Naive B cell (primary cell): ENCODE results near the gene BICC1. TPM values are rescaled to one million over a fixed set of nuclear protein-coding genes. Genes with fewer than 3 reads are reported as not detected.
A peak's percentile ranks its signal among the peaks of the same experiment; 100 is the strongest.

Experiments
- ATAC-seq, 2 donors: fragments of 150-1000 bp; cut with Tn5 transposase; 2 replicates each; pipeline ENCODE4 v1.10.0; 2021; ENCODE audit warnings: low read depth in 2 of 2, mild to moderate bottlenecking in 2 of 2, moderate library complexity in 2 of 2
- DNase-seq: peaks from one replicate; pipeline ENCODE4 v3.0.0; 2022
- H3K27ac Mint-ChIP-seq, 6 donors: one replicate each; pipeline ENCODE4 v1.8.0; 2020 to 2022; ENCODE audit warnings: mild to moderate bottlenecking in 6 of 6, mixed read lengths in 6 of 6, moderate library complexity in 5 of 6, inconsistent platforms in 2 of 6
- H3K27me3 Mint-ChIP-seq, 3 donors: one replicate each; pipeline ENCODE4 v1.8.0; 2021 to 2022; ENCODE audit warnings: mixed read lengths in 3 of 3, mild to moderate bottlenecking in 1 of 3
- H3K36me3 Mint-ChIP-seq, 2 donors: one replicate each; pipeline ENCODE4 v1.8.0; 2020 to 2022; ENCODE audit warnings: mixed read lengths in 2 of 2, inconsistent platforms in 1 of 2, mild to moderate bottlenecking in 1 of 2
- H3K4me1 Mint-ChIP-seq, 3 donors: one replicate each; pipeline ENCODE4 v1.8.0; 2020 to 2022; ENCODE audit warnings: mixed read lengths in 3 of 3, inconsistent platforms in 1 of 3, mild to moderate bottlenecking in 1 of 3, moderate library complexity in 1 of 3
- H3K4me3 Mint-ChIP-seq, 8 donors: one replicate each; pipeline ENCODE4 v1.8.0; 2020 to 2022; ENCODE audit warnings: mild to moderate bottlenecking in 8 of 8, mixed read lengths in 8 of 8, moderate library complexity in 8 of 8, inconsistent platforms in 2 of 8
- H3K9me3 Mint-ChIP-seq, 7 donors: one replicate each; pipeline ENCODE4 v1.8.0; 2020 to 2022; ENCODE audit warnings: mixed read lengths in 7 of 7, mild to moderate bottlenecking in 5 of 7, inconsistent platforms in 2 of 7, moderate library complexity in 1 of 7
- polyA plus RNA-seq, 6 donors: library from polyadenylated mRNA; unstranded; fragments of 300-500 nt; fragmentation: Illumina TruSeq; gene quantifications; one replicate each; pipeline ENCODE4 v1.2.3, GENCODE V29; 2021; ENCODE audit warnings: low read depth in 6 of 6

Gene BICC1
- polyA plus RNA-seq, 6 donors from 2014 or later, result not detected

GRCh38 chr10:58727633-58728032 lies 215.0 kb downstream of the BICC1 start:
- DNase-seq (no peak), ATAC-seq (no peak)
- no peak overlapping the region for H3K4me3 Mint-ChIP-seq
- peaks cover 4 to 18% (median 10%) of the 10 kb centered on the region in 7 donors for H3K9me3 Mint-ChIP-seq
- no peak overlapping the region for H3K27ac Mint-ChIP-seq
- no peaks in the 10 kb centered on the region for H3K4me1 Mint-ChIP-seq
- peaks cover 0 to 6% (median 0%) of the 10 kb centered on the region in 3 donors for H3K27me3 Mint-ChIP-seq
- no peaks in the 10 kb centered on the region for H3K36me3 Mint-ChIP-seq

- ATAC-seq, result no peak
- peaks cover 0 to 6% (median 0%) of the 10 kb centered on the region in 3 donors for H3K27me3 Mint-ChIP-seq
- no peak overlapping the region for H3K4me3 Mint-ChIP-seq
- H3K27ac Mint-ChIP-seq, result no peak overlapping the region
- peaks cover 4 to 18% (median 10%) of the 10 kb centered on the region in 7 donors for H3K9me3 Mint-ChIP-seq
- H3K4me1 Mint-ChIP-seq, result no peaks in the 10 kb centered on the region
- H3K36me3 Mint-ChIP-seq, result no peaks in the 10 kb centered on the region
- no peak for DNase-seq
These were observed 218.6 kb downstream of the BICC1 start for GRCh38 chr10:58731276-58731675.

DNA sequence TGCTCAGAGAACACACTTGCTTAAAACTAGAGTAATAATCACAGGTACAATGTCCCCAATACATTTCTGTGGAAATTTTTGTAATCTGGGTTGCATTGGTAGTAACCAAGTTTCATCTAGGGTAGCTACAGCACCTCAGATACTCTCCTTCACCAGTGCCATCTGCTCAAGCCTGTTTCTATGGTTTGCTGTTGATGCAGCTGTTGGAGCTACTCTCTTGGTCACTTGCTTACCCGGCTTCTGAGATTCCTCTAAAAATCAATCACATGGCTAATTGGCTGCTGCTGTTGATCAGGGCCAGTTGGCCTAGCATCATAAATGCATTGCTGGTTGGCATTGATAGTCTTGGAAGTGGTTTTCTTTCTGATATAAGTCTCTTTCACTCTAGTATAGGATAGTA lies 220.8 kb downstream of the BICC1 start:
- Mint-ChIP-seq H3K27ac (no peak overlapping the region), H3K27me3 (no peaks in the 10 kb centered on the region), H3K36me3 (no peaks in the 10 kb centered on the region), H3K4me1 (no peaks in the 10 kb centered on the region), H3K4me3 (peak overlapping the region in 1 of 8 donors; percentile 35), H3K9me3 (peaks cover 4 to 18% (median 11%) of the 10 kb centered on the region in 7 donors)
- ATAC-seq (no peak), DNase-seq (no peak)

DNA sequence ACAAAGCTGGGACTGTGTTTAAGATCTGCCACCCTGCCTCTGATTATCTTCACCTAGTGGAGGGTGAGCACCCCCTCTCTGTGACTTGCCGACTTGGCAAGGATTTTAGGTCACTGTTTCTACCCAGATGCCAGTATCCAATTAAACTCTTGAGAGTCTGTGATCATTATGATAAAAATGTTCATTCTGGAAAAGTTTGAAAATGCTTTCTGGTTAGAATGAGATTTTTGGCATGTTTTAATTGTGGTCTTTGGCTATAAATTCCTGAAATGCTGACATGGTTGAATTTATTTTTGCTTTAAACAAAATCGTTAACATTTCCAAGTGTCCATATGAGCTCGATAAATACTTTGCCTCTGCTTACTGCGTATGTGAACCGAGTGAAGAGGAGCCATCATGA lies 221.4 kb downstream of the BICC1 start:
- ATAC-seq (no peak), DNase-seq (no peak)
- Mint-ChIP-seq H3K36me3 (no peaks in the 10 kb centered on the region), H3K27ac (no peak overlapping the region), H3K27me3 (no peaks in the 10 kb centered on the region), H3K9me3 (peaks cover 4 to 18% (median 11%) of the 10 kb centered on the region in 7 donors), H3K4me1 (no peaks in the 10 kb centered on the region), H3K4me3 (no peak overlapping the region)

DNA sequence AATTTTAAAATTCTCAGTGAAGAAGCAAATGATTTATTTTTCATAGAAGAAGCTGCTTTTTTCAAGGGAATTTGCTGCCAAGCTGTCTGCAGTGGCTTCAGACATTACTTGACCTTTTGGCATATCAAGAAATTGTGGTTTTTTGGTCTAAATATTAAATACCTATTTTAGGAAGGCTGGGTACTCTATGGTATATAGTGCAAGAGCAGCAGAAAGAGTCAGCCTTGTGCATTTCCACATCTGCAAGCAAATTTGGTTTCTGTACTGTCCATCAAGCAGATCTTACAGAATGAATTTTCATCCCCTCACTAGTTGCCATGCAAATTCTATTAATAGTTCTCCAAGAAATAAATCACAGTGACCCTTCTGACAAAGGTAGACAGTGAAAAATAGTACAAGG lies 222.0 kb downstream of the BICC1 start:
- Mint-ChIP-seq H3K36me3 (no peaks in the 10 kb centered on the region), H3K27me3 (no peaks in the 10 kb centered on the region), H3K9me3 (peaks cover 4 to 16% (median 11%) of the 10 kb centered on the region in 7 donors), H3K4me3 (no peak overlapping the region), H3K27ac (no peak overlapping the region), H3K4me1 (no peaks in the 10 kb centered on the region)
- no peak for ATAC-seq
- no peak for DNase-seq

- no peak overlapping the region for H3K27ac Mint-ChIP-seq
- no peaks in the 10 kb centered on the region for H3K4me1 Mint-ChIP-seq
- ATAC-seq (no peak), DNase-seq (no peak)
- H3K4me3 Mint-ChIP-seq, result no peak overlapping the region
- peaks cover 4 to 12% (median 8%) of the 10 kb centered on the region in 7 donors for H3K9me3 Mint-ChIP-seq
- H3K27me3 Mint-ChIP-seq, result no peaks in the 10 kb centered on the region
- no peaks in the 10 kb centered on the region for H3K36me3 Mint-ChIP-seq
These were observed 222.4 kb downstream of the BICC1 start for GRCh38 chr10:58735087-58735486.

DNA sequence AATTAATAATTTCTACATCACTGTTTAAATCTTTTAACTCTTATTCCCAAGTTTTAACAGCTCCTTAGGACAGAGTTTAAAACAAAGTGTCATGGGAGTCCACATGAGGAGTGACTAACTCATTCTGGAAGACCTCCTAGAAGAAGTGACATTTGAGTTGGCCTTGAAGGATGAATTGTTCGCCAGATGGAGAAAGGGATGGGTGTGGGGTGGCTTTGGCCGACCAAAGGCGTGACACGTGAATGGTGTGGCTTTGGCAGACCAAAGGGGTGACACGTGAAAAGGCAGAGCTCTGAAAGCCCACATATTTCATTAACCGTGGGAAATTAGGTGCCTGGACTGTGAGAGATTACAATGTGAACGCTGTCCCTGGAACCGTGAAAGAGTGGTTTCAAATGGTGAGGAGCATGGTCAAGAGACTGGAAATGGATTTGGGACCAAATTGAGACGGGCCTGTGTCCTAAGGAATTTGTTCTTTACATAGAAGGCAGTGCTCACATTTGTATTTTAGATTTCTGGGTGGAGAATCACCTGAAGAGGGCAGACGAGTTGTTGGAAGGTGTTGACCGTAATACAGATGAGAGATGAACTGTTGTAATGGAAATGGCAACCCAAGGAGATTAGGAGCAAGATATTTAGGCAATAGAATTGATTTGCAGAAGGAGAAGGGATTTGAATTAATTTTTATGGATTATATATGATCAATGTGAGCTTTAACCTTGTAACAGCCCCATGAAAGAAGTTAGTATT lies 228.1 kb downstream of the BICC1 start:
- Mint-ChIP-seq H3K9me3 (peaks cover 0 to 5% (median 0%) of the 10 kb centered on the region in 7 donors), H3K4me3 (no peak overlapping the region), H3K36me3 (no peaks in the 10 kb centered on the region), H3K27me3 (no peaks in the 10 kb centered on the region), H3K4me1 (no peaks in the 10 kb centered on the region), H3K27ac (no peak overlapping the region)
- ATAC-seq, result no peak
- DNase-seq, result no peak

GRCh38 chr10:58741673-58742072 lies 229.0 kb downstream of the BICC1 start:
- H3K4me1 Mint-ChIP-seq, result no peaks in the 10 kb centered on the region
- DNase-seq (no peak), ATAC-seq (no peak)
- H3K4me3 Mint-ChIP-seq, result no peak overlapping the region
- no peaks in the 10 kb centered on the region for H3K36me3 Mint-ChIP-seq
- H3K27me3 Mint-ChIP-seq, result no peaks in the 10 kb centered on the region
- no peak overlapping the region for H3K27ac Mint-ChIP-seq
- peaks cover 0 to 5% (median 0%) of the 10 kb centered on the region in 7 donors for H3K9me3 Mint-ChIP-seq

GRCh38 chr10:58742141-58742540 lies 229.5 kb downstream of the BICC1 start:
- H3K4me1 Mint-ChIP-seq, result no peaks in the 10 kb centered on the region
- ATAC-seq (no peak), DNase-seq (no peak)
- no peak overlapping the region for H3K4me3 Mint-ChIP-seq
- peaks cover 0 to 5% (median 0%) of the 10 kb centered on the region in 7 donors for H3K9me3 Mint-ChIP-seq
- H3K36me3 Mint-ChIP-seq, result no peaks in the 10 kb centered on the region
- H3K27ac Mint-ChIP-seq, result no peak overlapping the region
- H3K27me3 Mint-ChIP-seq, result no peaks in the 10 kb centered on the region

- H3K9me3 Mint-ChIP-seq, result peaks cover 0 to 5% (median 0%) of the 10 kb centered on the region in 7 donors
- DNase-seq (no peak), ATAC-seq (no peak)
- H3K36me3 Mint-ChIP-seq, result no peaks in the 10 kb centered on the region
- no peak overlapping the region for H3K27ac Mint-ChIP-seq
- no peaks in the 10 kb centered on the region for H3K4me1 Mint-ChIP-seq
- H3K4me3 Mint-ChIP-seq, result no peak overlapping the region
- H3K27me3 Mint-ChIP-seq, result no peaks in the 10 kb centered on the region
These were observed 230.9 kb downstream of the BICC1 start for GRCh38 chr10:58743466-58744115.

DNA sequence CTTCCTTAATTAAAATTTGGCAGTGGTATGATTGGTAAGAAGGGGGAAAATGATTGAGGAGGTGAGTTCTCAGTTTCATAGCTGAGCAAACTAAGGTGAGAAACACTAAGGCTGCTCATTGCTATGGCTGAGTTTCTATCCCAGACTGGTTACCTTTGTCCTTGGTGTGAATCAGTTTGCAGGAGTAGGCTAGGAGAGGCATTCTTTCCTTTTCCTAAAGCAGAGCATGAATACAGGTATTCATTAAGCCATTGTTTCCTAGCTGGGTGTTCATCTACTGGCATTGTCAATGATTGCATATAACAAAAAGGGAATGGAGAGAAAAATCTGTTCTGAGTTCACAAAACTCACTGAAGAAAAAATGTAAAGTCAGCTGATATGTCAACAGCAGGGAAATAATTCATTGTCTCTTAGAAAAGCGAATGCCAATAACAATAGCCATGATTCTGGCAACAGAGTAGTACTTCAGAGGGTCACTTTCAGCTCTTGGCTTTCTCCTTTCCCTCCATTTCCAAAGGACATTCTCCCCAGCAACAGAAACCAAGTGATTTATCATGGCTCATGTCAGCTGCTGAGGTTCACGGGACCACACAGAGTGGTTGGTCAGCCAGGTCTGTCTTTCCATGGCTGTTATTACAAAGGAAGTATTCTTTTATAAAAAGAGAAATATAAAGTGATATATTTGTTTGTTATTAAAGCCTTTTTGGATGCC lies 234.0 kb downstream of the BICC1 start:
- ATAC-seq (no peak), DNase-seq (no peak)
- H3K27ac Mint-ChIP-seq, result no peak overlapping the region
- no peaks in the 10 kb centered on the region for H3K4me1 Mint-ChIP-seq
- H3K36me3 Mint-ChIP-seq, result no peaks in the 10 kb centered on the region
- H3K27me3 Mint-ChIP-seq, result no peaks in the 10 kb centered on the region
- H3K4me3 Mint-ChIP-seq, result no peak overlapping the region
- H3K9me3 Mint-ChIP-seq, result peaks cover 0 to 2% (median 0%) of the 10 kb centered on the region in 7 donors

GRCh38 chr10:58747687-58748086 lies 235.0 kb downstream of the BICC1 start:
- no peak for ATAC-seq

DNA sequence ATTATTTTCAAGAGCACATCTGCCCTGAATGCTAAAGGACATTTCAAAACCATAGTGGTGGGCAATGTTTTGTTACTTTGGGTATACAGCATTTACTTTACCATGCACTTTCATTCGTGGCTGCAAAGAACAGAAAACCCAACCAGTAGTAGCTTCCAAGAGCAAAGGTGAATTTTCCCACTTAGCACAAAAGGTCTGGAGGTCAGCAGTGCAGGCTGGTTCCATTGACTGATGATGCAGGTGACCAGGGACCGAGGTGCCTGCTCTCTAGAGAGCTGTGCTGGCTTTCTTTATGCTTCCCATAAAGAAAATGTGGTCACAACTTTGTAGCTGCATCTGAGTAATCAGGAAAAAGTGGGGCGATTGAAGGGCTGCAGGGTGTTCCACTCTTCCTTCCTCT lies 240.0 kb downstream of the BICC1 start:
- no peak for ATAC-seq
- H3K4me3 Mint-ChIP-seq, result no peak overlapping the region
- no peaks in the 10 kb centered on the region for H3K27me3 Mint-ChIP-seq
- H3K36me3 Mint-ChIP-seq, result no peaks in the 10 kb centered on the region
- no peak for DNase-seq
- H3K4me1 Mint-ChIP-seq, result no peaks in the 10 kb centered on the region
- H3K27ac Mint-ChIP-seq, result no peak overlapping the region
- no peaks in the 10 kb centered on the region for H3K9me3 Mint-ChIP-seq

More at GRCh38 chr10:58747687-58748086, 235.0 kb downstream of the BICC1 start:
- Mint-ChIP-seq H3K27me3 (no peaks in the 10 kb centered on the region), H3K36me3 (no peaks in the 10 kb centered on the region), H3K4me3 (no peak overlapping the region), H3K27ac (no peak overlapping the region), H3K4me1 (no peaks in the 10 kb centered on the region), H3K9me3 (peaks cover 0 to 2% (median 0%) of the 10 kb centered on the region in 7 donors)
- no peak for DNase-seq

GRCh38 chr10:58753425-58753824 lies 240.8 kb downstream of the BICC1 start:
- H3K36me3 Mint-ChIP-seq, result no peaks in the 10 kb centered on the region
- ATAC-seq (no peak), DNase-seq (no peak)
- H3K27ac Mint-ChIP-seq, result no peak overlapping the region
- H3K4me1 Mint-ChIP-seq, result no peaks in the 10 kb centered on the region
- no peak overlapping the region for H3K4me3 Mint-ChIP-seq
- H3K9me3 Mint-ChIP-seq, result no peaks in the 10 kb centered on the region
- H3K27me3 Mint-ChIP-seq, result no peaks in the 10 kb centered on the region
